ENCODE measurements around the gene HPS6.

HPS6 gene

DNA sequence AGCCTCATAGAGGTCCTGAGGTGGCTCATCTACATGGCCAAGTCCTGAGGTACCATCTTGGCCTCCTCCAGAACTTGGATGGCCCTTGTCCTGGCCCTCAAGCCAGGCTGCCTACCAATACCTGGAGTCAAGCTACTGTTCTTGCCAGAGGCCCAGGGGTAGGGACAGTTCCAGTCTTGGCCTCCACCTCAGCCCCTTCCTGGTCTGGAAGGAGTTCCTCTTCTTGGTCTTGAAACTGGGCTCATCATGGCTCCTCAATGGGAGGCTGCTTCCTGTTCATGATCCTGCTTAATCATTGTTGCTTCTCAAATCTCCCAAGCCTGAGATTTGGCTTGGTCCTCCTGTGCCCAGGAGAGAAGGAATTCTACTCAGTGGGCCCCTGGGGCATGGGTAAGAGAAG is 3.9 kb downstream of the HPS6 start:
- no peak for DNase-seq

DNA sequence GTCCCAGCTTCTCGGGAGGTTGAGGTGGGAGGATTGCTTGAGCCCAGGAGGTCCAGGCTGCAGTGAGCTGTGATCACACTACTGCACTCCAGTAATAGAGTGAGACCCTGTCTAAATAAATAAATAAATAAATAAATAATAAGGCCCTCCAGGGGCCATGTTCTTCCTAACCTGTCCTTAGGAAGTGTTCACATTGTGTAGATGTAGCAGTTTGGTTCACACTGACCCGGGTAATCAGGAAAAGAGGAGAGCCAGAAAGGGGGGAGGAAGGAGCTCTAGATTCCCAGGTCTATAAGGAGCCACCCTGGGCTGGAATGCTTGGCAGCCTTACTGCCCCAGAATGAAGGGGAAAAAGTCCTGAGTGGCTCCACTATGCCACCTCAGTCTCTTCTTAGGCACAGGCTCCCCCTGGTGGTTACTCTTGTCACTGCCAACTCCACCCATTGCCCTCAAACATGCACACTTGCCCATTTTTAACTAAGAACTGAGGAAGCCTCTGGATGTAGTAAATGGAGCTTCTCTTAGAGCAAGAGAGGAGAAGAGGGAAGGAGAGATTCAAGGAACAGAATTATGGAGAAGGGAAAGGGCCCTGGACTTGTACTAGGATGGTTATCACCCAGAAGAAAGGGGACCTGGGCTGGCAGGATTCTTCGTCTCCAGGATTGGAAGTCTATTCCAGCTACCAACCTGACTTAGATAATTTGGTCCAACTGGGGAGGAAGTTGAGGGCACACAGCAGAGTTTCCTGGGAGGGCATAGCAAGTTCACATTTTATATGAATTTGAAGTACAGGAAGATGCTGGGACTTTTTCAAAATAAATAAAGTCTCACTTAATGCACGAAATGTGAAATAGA is 7.8 kb downstream of the HPS6 start:
- peak; percentile 90 for DNase-seq

DNA sequence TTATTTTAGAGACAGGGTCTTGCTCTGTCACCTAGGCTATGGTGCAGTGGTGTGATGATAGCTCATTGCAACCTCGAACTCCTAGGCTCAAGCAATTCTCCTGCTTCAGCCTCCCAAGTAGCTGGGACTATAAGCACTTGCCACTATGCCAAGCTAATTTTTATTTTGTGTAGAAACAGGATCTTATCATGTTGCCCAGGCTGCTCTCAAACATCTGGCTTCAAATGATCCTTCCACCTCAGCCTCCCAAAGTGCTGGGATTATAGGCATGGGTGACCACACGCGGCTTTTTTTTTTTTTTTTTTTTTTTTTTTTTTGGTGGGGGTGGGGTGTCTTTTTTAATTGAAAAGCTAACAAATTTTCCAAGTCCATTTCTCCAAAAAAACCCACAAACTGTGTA is 18.4 kb downstream of the HPS6 start:
- no peak for DNase-seq

DNA sequence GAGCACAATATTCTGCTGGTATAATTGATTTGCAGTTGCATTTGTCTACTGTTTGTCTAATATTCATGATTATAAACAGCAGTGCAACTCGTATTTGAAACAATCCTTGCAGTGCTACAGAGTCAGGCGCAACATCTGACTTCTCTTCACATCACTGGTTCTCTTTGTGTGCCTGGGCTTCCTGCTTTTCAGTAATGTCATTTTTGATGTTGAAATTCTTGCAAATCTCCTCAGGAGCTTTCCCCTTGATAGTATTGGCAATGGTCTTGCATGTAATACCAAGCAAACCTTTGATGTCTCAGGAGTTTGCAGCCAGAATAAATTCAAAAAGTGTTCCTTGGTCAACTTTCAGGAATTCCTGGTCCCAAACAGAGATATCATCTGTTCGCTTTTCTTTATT is 20.2 kb downstream of the HPS6 start:
- no peak for DNase-seq

DNA sequence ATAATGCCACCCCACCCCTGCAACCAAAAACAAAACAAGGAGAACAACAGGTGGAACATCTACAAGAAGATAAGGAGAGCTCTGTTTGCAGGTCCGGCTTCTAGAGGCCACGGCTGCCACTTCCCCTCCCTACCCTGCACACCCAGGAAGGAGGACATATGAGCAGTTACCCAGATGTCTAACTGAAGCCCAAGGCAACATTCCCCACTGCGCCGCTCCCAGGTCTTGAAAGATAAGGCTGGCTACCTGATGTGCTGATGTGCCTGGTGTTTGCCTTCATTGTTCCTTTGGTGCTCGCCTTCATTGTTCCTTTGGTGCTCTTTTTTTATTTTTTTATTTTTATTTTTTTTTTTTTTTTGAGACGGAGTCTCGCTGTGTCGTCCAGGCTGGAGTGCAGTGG is 21.0 kb downstream of the HPS6 start:
- no peak for DNase-seq

DNA sequence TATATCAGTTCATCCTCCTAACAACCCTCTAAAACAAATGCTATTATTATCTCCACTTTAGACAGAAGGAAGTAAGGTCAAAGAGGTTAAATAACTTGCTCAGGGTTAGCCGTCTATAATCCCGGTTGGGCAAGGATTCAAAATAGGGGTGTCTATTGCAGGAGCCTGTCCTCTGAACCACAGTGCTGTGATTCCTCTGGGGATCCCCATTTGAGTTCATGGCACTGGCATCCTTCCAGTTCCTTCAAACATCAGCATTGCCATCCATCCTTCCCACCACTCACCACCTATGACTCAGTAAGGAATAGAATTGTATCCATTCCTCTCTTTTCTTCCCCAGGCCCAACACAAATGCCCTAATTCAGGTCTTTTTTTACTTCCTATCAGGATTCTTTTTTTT is 25.6 kb downstream of the HPS6 start:
- no peak for DNase-seq

DNA sequence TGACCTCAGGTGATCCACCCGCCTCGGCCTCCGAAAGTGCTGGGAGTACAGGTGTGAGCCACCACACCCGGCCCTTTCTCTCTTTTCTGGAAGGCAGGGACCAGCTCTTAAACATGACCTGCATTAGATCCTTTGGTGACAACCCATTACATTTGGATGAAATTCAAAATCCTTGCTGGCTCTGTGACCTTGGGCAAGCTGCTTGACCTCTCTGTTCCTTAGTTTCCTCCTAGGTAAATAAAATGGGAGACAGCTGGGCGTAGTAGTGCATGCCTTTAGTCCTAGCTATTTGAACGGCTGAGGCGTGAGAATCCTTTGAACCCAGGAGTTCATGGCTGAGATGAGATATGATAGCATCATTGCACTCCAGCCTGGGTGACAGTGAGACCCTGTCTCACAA is 31.3 kb downstream of the HPS6 start:
- no peak for DNase-seq

DNA sequence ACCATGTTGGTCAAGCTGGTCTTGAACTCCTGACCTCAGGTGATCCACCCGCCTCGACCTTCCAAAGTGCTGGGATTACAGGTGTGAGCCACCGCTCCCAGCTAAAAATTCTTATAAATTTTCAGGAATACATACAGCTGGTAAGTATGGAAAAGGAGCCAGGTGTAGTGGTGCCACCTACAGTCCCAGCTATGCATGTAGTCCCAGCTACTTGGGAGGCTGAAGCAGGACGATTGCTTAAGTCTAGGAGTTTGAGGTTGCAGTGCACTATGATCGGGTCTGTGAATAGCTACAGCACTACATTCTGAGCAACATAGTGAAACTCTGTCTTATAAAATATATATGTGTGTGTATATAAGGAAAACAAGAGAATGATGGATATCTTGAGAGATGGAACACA is 36.0 kb downstream of the HPS6 start:
- DNase-seq, result no peak

DNA sequence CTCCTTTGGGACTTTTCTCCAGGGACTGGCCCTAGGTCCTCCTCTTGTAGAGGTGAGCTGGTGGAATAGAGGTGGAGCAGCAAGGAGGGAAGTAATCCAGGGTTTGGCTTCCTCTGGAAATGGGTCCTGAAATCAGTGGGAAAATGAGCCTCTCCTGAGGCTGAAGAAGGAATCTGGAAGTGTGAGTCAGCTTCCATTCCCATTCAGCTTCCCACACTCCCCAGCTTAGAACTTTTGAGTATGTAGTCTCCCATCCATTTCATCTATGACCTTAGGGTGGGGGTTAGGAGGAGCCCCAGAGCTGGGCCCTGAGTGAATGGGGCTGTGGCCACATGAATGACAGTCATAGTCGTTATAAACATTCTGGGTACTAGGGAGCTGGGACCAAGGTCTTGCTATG is 37.3 kb downstream of the HPS6 start:
- DNase-seq, result no peak

DNA sequence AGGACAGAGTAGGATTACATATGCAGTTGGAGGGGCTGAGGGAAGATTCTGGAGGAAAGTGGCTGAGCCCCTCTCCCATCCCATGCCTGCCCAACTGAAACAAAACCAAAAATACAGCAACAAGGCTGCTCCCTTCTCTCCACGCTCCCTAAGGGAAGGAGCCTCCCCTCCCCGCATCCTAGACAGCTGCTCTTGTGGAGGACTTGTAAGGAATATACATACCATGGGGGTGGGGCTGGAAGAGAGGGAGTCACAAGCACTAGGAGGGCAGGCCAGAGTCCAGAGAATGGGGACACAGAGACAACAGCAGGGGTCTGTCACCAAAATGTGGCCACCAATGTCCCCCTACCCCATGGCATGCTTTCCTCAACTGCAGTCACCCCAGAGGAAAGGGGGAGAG is 41.8 kb downstream of the HPS6 start:
- DNase-seq, result no peak

DNA sequence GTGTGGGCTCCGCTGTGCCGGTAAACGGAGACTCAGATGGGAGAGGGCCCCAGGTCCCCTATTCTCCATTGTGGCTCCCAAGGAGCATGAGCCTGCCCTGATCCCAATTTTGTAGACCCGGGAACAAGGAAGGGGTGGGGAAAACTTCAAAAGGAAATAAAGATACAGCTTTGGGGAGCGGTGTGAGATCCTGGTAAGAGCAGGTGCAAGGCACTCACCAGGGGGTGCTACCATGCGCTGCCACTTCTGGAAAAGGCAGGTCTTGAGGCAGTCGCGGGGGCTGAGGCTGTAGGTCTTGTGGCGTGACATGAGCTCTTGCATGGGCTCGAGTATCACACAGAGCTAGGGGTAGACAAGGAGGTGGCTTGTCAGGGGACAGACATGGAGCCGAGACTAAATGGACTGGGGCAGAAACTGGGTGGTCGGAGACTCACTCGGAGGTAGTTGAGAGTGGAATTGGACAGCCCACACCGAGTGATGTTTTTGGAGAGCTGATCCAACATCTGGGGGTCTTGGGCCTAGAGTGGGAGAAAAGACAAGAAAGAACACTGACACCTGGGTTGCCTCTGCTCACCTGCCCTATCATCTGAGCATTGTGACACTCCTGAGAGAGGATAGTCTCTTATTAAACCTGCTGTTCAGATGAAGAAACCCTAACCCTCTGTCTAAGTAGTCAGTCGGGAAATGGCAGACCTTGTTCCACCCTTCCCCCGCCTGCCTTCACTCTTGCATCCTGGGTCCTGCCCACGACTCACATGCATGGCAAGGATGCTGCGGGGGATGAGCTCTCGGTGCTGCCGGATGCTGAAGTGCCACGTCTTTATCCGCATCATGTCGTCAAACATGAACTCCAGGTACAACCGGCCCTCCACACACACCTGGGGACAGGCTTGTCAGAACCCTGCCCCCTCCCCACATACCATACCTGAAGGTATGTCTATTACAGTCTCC is 44.3 kb downstream of the HPS6 start:
- no peak for DNase-seq

DNA sequence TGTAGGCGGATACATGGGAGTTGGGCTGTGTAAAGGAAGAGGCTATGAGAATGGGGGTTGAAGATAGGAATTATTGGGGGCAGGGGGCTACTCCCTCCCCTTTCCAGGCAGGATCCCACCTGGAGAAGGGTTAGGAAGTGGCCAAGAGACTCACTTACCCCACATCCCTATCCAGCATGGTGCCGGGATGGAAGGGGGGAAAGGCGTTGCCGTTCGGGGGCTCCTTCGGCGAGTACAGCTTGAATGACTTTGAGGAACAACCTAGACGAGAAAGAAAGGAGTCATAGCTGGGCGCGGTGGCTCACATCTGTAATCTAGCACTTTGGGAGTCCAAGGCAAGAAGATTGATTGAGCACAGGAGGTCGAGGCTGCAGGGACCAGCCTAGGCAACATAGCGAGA is 46.1 kb downstream of the HPS6 start:
- DNase-seq, result no peak

DNA sequence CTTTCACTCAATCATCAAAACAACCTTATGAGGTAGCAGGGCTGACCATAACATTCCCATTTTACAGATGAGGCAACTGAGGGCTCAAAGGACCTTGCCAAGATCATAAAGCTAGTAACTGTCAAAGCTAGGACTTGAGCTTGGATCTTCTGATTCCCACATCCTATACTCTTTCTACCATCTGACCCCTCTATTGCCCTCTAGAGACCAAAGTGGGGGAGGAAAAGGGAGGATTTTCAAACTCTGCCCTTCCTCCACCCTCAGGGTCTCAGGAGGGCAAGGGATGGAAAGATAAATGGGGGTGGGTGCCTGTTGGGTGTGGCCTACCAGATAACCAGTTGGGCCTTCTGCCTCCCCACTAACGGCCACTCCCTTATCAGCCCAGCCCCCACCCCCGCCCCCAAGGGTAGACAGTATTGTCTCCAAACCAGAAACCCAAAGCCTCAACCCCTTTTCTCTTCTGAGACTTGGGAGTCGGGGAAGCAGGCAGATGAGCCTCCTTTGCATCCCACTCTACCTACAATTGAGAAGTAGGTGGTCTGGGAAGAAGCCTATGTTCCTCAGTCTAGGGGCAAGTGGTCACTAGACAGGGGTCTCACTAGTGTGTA is 47.2 kb downstream of the HPS6 start:
- no peak for DNase-seq

DNA sequence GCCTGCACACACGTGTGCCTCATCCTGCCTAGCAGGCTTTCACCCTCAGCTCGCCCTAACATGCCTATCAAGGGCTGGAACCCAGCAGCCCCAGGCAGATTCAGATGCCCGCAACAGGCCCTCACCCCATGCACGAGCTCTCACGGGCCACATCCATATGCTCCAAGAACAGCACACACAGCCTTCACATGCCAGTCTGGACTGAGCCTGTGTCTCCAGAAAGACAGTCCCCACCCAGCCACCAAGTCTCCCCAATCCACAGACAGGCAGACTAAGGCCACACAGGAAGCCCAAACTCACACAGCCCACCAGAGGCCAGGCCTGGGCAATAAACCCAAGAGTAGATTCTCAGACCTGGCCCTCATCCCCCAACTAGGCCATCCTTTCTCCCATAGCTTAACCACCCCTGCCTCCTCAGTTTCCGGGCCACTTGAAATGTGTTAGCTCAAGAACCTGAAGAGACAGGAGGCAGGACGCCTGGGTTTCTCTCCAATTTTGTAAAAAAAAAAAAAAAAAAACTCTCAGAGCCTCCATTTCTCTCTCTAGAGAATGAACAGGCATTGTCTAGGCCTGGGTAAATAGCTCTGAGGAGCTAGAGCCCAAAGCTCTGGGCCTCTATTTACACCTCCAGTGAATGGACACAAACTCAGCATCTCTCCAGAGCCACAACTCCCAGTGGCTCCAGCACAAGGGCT is 48.3 kb downstream of the HPS6 start:
- DNase-seq, result no peak

DNA sequence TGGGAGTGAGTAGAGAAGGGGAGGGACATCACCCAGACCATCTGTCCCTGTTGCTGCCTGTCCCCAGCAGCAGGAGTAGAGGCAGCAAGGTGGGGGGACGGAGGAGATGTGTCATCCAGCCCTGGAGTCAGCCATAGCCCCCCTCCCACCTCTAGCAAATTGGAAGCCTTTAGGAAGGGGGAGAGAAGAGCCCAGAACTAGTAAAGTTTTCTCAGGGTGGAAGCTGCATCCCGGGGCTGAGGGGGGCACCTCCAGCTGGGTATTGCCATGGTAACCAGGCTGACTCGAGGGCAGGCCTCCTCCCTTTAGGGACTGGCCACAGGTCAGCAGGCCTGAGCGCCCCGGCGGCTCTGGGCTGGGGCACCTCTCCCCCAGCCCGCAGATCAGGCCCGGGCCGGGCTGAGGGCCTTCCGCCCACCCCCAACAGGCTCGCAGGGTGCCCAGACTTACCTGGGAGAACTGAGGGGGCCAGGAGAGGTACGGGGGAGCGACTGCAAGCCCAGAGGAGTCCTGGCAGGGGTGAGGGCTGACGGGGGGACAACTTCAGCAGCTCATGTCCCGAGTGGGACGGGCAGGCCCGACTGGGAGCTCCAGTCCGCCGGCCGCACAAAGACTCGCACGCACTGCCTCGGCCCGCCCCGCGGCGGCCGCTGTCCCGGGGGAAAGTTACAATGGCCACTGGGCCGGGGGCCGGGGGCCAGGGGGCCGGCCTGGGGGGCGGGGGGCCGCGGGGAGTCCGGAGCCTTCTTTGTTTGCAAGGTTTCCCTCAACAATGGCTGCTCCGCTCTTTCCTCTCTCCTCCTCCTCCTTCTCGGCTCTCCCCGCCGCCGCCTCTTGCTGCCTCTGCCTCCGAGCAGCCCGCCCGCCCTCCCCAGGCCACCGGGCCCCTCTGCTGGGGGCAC is 49.1 kb downstream of the HPS6 start:
- DNase-seq, result peak; percentile 67

DNA sequence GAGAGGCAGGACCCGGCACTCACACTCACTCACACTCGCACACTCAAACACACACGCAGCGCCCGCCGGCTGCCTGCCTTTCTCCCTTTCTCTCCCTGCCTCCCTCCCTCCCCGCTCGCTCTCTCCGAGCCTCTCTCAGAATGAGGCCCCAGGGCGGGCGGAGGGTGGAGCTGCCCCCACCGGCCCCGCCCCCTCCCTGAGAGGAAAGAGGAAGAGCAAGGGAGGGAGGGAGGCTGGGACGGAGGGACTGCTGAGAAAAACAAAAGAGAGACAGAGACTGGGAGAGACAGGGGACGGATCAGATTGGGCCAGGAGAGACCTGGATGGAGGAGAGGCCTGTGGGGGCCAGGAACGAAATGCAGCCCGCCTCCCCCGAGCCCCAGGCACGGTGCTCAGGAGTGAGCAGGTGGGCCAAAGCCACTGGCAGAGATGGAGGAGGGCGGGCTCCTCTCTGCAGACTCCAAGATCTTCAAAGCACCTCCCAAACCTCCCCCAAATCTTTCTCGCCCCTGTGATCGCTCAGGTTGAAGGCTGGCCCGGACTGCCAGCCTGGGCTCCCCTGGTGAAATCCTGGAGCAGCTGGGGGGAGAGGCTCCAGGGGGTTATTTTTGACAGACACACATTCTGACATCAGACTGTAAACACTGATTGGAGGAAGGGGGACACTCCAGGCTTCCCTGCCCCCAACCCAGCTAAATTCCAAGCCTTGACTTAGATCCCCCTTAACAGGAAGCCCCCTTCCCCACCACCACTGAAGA is 49.9 kb downstream of the HPS6 start:
- DNase-seq, result peak; percentile 95

DNA sequence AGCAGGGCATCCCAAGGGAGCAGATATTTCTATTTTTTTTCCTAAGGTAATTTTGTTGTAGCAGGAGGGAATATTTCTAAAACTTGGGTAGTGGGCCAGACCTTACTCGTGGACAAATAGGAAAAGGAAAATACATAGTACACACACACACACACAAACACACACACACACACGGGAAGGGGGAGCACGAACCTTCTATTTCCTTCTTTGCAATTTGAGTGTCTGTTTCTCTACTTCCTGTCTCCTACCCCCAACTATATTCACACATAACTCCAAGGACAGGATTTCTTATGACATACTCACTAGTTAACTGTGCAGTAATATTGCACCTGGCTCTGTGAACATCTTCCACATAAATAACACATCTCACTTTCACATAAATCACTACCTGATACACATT is 50.6 kb downstream of the HPS6 start:
- DNase-seq, result no peak

DNA sequence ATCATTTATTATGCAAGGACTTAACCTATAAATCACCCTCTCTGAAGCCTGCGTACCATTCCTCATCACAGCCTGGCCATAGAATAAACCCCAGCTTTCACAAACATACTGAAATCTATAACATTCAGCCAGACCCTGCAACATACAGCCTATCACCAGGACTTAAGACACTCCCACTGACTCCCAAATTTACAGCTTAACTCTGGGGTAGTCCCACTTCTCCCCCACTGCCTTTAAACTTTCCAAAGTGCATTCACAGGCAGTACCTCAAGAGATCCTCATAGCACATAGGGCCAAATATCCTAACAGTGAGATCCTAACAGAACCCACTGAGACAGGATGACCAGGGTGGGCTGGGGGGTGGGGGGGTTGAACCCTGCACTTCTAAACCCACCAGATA is 51.5 kb downstream of the HPS6 start:
- no peak for DNase-seq
